ENCODE results near the gene FATE1.
"Not testable (repeated sequence)": the region's sequence is repeated elsewhere in the genome, so short reads cannot be mapped to it uniquely, and the experiment has no call there.

Gene FATE1

GRCh38 chrX:151695583-151696340, 20.1 kb upstream of the FATE1 start:
- H3K4me3 ChIP-seq (ENCODE audit: low read depth, low read length), result no peak overlapping the region
- ChIA-PET POLR2A (no interaction called here), CTCF (interaction anchor here (0.7 kb wide), 1 partner anchor 15 kb away, joined by 4 read pairs; no protein-coding TSS in a partner anchor)
- no peaks in the 10 kb centered on the region for H3K9me3 ChIP-seq (ENCODE audit: control insufficient read depth, insufficient read depth, low read depth, low read length)
- H3K36me3 ChIP-seq (ENCODE audit: control insufficient read depth in 2 of 2, insufficient read depth in 1 of 2, low read length in 2 of 2), result no peaks in the 10 kb centered on the region
- H3K27ac ChIP-seq (ENCODE audit: extremely low read depth, low read depth, low read length), result no peak overlapping the region
- no peaks in the 10 kb centered on the region for H3K4me1 ChIP-seq (ENCODE audit: control insufficient read depth, insufficient read depth, low read length)
- TF ChIP-seq ZSCAN23 (tag by site-specific recombination; IDR thresholded peaks at IDR 0.05) (no peak), SP2 (tag by site-specific recombination; IDR thresholded peaks at IDR 0.05) (no peak), ZNF571 (tag by site-specific recombination; IDR thresholded peaks at IDR 0.05) (no peak), PBX3 (CRISPR knock-in tag; IDR thresholded peaks at IDR 0.05) (no peak), GLI2 (tag by site-specific recombination; IDR thresholded peaks at IDR 0.05; ENCODE audit: borderline replicate concordance, low read depth) (no peak), ZNF350 (tag by site-specific recombination; IDR thresholded peaks at IDR 0.05) (no peak), ZBTB11 (tag by site-specific recombination; conservative IDR thresholded peaks at IDR 0.05; ENCODE audit: low read depth) (no peak), YY1 (tag by site-specific recombination; IDR thresholded peaks at IDR 0.05) (no peak), ZNF239 (tag by site-specific recombination; IDR thresholded peaks at IDR 0.05) (no peak), ZNF140 (tag by site-specific recombination; IDR thresholded peaks at IDR 0.05) (no peak), ZNF513 (tag by site-specific recombination; IDR thresholded peaks at IDR 0.05) (no peak), ZNF692 (tag by site-specific recombination; IDR thresholded peaks at IDR 0.05) (no peak), KLF9 (tag by site-specific recombination; IDR thresholded peaks at IDR 0.05; ENCODE audit: low read depth) (no peak), ZNF26 (tag by site-specific recombination; IDR thresholded peaks at IDR 0.05) (no peak), ZNF585B (tag by site-specific recombination; IDR thresholded peaks at IDR 0.05) (no peak), ZNF391 (tag by site-specific recombination; IDR thresholded peaks at IDR 0.05; ENCODE audit: borderline replicate concordance, low read depth) (no peak), ZSCAN18 (tag by site-specific recombination; IDR thresholded peaks at IDR 0.05) (no peak), ZNF146 (tag by site-specific recombination; IDR thresholded peaks at IDR 0.05) (no peak), ZNF214 (tag by site-specific recombination; IDR thresholded peaks at IDR 0.05; ENCODE audit: borderline replicate concordance) (no peak), ZBTB7A (tag by site-specific recombination; IDR thresholded peaks at IDR 0.05; ENCODE audit: low read depth) (no peak)

- CTCF ChIA-PET; H3K27ac ChIP-seq (ENCODE audit: extremely low read depth, low read depth, low read length); H3K36me3 ChIP-seq (ENCODE audit: control insufficient read depth in 2 of 2, insufficient read depth in 1 of 2, low read length in 2 of 2); H3K4me1 ChIP-seq (ENCODE audit: control insufficient read depth, insufficient read depth, low read length); POLR2A ChIA-PET; H3K4me3 ChIP-seq (ENCODE audit: low read depth, low read length); H3K9me3 ChIP-seq (ENCODE audit: control insufficient read depth, insufficient read depth, low read depth, low read length): not testable (repeated sequence)
Measured at GRCh38 chrX:151697082-151697481, 18.8 kb upstream of the FATE1 start.
